ENCODE measurements around the gene LCMT1.
"Not testable (repeated sequence)": the region's sequence is repeated elsewhere in the genome, so short reads cannot be mapped to it uniquely, and the experiment has no call there.

The LCMT1 gene

GRCh38 chr16:25135254-25135878, 23.8 kb downstream of the LCMT1 start:
- in situ Hi-C loops (cut with MboI; ENCODE audit: low sequenced_read_pairs), result no loop called here

- in situ Hi-C loops (cut with MboI; ENCODE audit: low sequenced_read_pairs), result no loop called here
These were observed 26.6 kb downstream of the LCMT1 start for GRCh38 chr16:25138130-25138529.

- in situ Hi-C loops (cut with MboI; ENCODE audit: low sequenced_read_pairs), result no loop called here
These were observed 28.9 kb downstream of the LCMT1 start for GRCh38 chr16:25140459-25140858.

- in situ Hi-C loops (cut with MboI; ENCODE audit: low sequenced_read_pairs), result no loop called here
These were observed 30.1 kb downstream of the LCMT1 start for GRCh38 chr16:25141648-25142047.

GRCh38 chr16:25143928-25144327, 32.4 kb downstream of the LCMT1 start:
- in situ Hi-C loops (cut with MboI; ENCODE audit: low sequenced_read_pairs), result no loop called here

- in situ Hi-C loops (cut with MboI; ENCODE audit: low sequenced_read_pairs), result no loop called here
These were observed 37.1 kb downstream of the LCMT1 start for GRCh38 chr16:25148568-25149215.

- in situ Hi-C loops (cut with MboI; ENCODE audit: low sequenced_read_pairs), result no loop called here
These were observed 40.5 kb downstream of the LCMT1 start for GRCh38 chr16:25151996-25152395.

GRCh38 chr16:25155553-25156460, 44.3 kb downstream of the LCMT1 start:
- in situ Hi-C loops (cut with MboI; ENCODE audit: low sequenced_read_pairs), result no loop called here

GRCh38 chr16:25157271-25157875, 45.8 kb downstream of the LCMT1 start:
- in situ Hi-C loops (cut with MboI; ENCODE audit: low sequenced_read_pairs), result no loop called here

GRCh38 chr16:25158401-25158800, 46.9 kb downstream of the LCMT1 start:
- in situ Hi-C loops (cut with MboI; ENCODE audit: low sequenced_read_pairs), result no loop called here

GRCh38 chr16:25161753-25162367, 50.3 kb downstream of the LCMT1 start:
- in situ Hi-C loops (cut with MboI; ENCODE audit: low sequenced_read_pairs), result no loop called here

GRCh38 chr16:25163683-25164082, 52.1 kb downstream of the LCMT1 start:
- in situ Hi-C loops (cut with MboI; ENCODE audit: low sequenced_read_pairs), result no loop called here

GRCh38 chr16:25165284-25165683, 53.7 kb downstream of the LCMT1 start:
- in situ Hi-C loops (cut with MboI; ENCODE audit: low sequenced_read_pairs), result no loop called here

- in situ Hi-C loops (cut with MboI; ENCODE audit: low sequenced_read_pairs), result not testable (repeated sequence)
These were observed 56.4 kb downstream of the LCMT1 start for GRCh38 chr16:25167920-25168319.

- in situ Hi-C loops (cut with MboI; ENCODE audit: low sequenced_read_pairs), result no loop called here
These were observed 59.8 kb downstream of the LCMT1 start for GRCh38 chr16:25171390-25171789.

- in situ Hi-C loops (cut with MboI; ENCODE audit: low sequenced_read_pairs), result no loop called here
These were observed 61.3 kb downstream of the LCMT1 start for GRCh38 chr16:25172831-25173230.

GRCh38 chr16:25174285-25174684, 62.7 kb downstream of the LCMT1 start:
- in situ Hi-C loops (cut with MboI; ENCODE audit: low sequenced_read_pairs), result no loop called here

GRCh38 chr16:25176136-25176535, 64.6 kb downstream of the LCMT1 start:
- in situ Hi-C loops (cut with MboI; ENCODE audit: low sequenced_read_pairs), result no loop called here

- in situ Hi-C loops (cut with MboI; ENCODE audit: low sequenced_read_pairs), result no loop called here
These were observed 65.9 kb downstream of the LCMT1 start for GRCh38 chr16:25177512-25177830.

GRCh38 chr16:25177831-25178688, 66.5 kb downstream of the LCMT1 start:
- in situ Hi-C loops (cut with MboI; ENCODE audit: low sequenced_read_pairs), result no loop called here

Data from HL-60/S4 (cell line).